ENCODE data around the gene PLEKHJ1.

Gene PLEKHJ1

DNA sequence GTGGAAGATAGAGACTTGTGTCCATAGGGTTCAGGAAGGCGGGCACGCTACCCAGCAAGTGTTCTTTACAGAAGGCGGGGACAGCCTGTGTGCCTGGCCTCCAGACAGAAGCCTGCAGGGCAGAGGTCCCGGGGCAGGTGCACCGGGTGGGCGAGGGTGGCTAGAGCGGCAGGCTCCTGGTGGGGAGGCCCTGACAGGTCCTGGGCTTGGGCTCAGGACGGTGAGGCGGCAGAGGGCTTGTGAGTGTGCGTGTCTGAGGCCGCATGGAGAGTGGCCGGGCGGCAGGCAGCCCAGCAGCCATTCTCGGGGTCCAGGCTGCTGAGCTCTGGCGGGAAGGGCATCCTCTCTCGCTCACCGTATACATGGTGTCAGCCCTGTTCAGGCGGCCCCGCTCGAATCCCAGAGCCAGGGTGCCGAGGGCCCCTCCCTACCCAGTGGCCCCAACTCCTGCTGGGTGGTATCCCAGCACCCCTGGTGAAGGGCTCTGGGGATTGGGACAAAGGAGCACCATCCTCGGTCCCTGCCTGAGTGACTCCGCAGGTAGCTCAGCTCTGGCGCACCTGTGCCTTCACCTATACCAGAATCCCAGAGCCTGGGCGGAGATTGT lies 10.0 kb upstream of the PLEKHJ1 start:
- FAIRE-seq (no peak), DNase-seq (ENCODE audit: insufficient read length) (no peak)
- TF ChIP-seq POLR2A (IDR thresholded peaks at IDR 0.05; ENCODE audit: low read depth, low read length) (peak; percentile 13; the same call in 1 of the 2 replicates), TAF1 (IDR thresholded peaks at IDR 0.05; ENCODE audit: borderline replicate concordance, low read depth, low read length) (no peak)

DNA sequence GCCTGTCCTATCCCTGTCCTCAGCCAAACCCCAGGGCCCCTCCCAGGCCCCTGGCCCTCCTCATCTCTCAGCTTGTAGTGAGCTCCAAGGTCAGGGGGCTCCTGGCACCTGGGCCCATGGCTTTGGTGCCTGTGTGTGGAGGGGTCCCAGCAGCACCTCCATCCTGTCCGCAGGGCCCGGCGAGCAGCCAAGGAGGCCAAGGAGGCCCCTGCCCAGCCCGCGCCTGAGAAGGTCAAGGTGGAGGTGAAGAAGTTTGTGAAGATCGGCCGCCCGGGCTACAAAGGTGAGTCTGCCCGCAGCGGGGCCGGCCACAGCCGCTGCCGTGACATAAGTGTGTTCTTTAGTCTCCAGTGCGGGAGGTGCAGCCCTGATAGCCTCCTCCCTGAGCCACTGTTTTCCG lies 9.1 kb upstream of the PLEKHJ1 start:
- FAIRE-seq (no peak), DNase-seq (ENCODE audit: insufficient read length) (no peak)
- TF ChIP-seq POLR2AphosphoS5 (IDR thresholded peaks at IDR 0.05; ENCODE audit: low read depth, low read length) (no peak), POLR2A (IDR thresholded peaks at IDR 0.05; ENCODE audit: low read depth, low read length) (no peak), TAF1 (IDR thresholded peaks at IDR 0.05; ENCODE audit: borderline replicate concordance, low read depth, low read length) (no peak)

DNA sequence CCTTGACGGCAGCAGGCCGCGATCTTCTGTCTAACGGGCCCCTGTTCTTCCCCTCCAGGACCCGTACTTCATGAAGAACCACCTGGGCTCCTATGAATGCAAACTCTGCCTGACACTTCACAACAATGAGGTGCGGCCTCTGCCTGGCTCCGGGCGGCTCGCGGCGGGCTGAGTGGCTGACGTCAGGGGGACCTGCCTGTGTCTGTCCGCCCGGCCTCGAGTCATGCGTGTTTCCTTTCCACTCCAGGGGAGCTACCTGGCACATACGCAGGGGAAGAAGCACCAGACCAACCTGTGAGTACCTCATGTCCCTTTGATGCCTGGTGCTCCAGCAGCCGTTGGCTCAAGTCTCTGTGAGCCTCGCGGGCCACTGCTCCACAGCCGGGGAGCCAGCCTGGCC lies 8.4 kb upstream of the PLEKHJ1 start:
- no peak for DNase-seq (ENCODE audit: insufficient read length)
- TF ChIP-seq TAF1 (IDR thresholded peaks at IDR 0.05; ENCODE audit: borderline replicate concordance, low read depth, low read length) (no peak), POLR2A (IDR thresholded peaks at IDR 0.05; ENCODE audit: low read depth, low read length) (no peak), POLR2AphosphoS5 (IDR thresholded peaks at IDR 0.05; ENCODE audit: low read depth, low read length) (no peak)
- FAIRE-seq: no peak

DNA sequence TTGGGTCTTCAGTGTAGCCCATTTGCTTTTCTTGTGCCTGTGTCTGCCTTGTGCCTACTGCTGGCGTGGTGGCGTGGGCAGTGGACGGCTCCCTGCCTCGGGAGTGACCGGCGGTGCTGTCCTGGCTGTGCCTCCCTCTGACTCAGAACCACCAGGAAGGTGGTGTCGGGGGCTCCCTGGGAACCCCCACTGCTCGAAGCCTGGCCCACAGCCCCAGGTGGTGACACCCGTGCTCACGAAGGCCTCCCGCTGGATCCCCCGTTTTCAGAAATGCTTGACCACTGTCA lies 7.9 kb upstream of the PLEKHJ1 start:
- no peak for DNase-seq (ENCODE audit: insufficient read length)
- TF ChIP-seq TAF1 (IDR thresholded peaks at IDR 0.05; ENCODE audit: borderline replicate concordance, low read depth, low read length): no peak
- TF ChIP-seq POLR2A (IDR thresholded peaks at IDR 0.05; ENCODE audit: low read depth, low read length): no peak
- no peak for TF ChIP-seq POLR2AphosphoS5 (IDR thresholded peaks at IDR 0.05; ENCODE audit: low read depth, low read length)
- FAIRE-seq: no peak

DNA sequence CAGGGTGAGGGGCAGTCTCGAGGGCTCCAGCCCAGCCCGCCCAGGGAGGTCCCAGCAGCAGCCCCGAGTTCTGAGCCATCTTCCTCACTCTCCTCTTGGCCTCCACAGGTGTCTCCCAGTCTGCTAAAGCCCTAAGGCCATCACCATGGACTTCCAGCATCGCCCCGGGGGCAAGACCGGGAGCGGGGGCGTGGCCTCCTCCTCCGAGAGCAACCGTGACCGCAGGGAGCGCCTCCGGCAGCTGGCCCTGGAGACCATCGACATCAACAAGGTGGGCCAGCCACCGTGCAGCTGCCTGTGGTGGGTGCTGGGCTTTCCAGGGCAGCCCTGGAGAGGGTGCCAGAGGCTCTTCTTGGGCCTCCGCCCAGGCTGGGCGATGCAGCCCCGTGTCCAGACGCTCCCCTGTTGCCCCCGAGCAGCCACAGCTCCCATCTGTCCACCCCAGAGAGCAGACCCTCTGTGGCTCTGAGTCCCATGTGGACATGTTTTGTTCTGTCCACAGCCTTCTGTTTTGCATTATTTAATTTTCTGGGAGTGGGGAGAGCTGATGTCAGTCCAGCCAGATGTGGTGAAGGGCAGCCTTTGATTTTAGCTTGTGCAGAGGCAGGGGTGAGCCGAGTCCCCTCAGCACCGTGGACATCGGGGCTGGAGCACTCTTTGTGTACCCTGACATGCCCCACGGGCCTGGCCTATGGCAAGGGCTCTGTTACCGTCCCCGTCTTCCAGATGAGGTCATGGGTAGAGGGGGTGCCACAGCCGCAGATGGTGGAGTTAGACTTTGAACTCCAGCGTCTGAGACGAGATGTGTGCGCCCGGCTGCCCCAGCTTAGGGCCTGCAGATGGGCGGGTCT lies 7.4 kb upstream of the PLEKHJ1 start:
- FAIRE-seq (no peak), DNase-seq (ENCODE audit: insufficient read length) (no peak)
- TF ChIP-seq TAF1 (IDR thresholded peaks at IDR 0.05; ENCODE audit: borderline replicate concordance, low read depth, low read length) (no peak), POLR2A (IDR thresholded peaks at IDR 0.05; ENCODE audit: low read depth, low read length) (no peak), POLR2AphosphoS5 (IDR thresholded peaks at IDR 0.05; ENCODE audit: low read depth, low read length) (no peak)

DNA sequence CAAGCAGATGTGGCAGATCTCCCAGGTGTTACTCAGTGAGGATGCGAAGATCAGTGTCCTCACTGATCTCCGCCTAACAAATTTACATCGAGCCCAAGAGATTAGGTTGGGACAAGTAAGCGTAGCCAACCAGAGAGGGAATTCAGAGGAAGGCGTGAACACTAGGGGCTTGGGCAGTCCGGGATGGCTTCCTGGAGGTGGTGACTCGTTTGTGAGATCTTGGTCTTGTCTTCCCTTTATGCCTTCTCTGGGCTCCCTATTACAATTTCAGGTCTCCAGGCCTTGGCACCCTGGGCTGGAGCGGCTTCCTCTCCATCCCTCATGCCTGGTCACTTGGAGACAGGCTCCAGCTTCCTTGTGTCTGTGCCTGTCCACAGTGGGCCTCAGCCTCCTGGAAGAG lies 6.7 kb upstream of the PLEKHJ1 start:
- no peak for DNase-seq (ENCODE audit: insufficient read length)
- FAIRE-seq: no peak
- TF ChIP-seq POLR2A (IDR thresholded peaks at IDR 0.05; ENCODE audit: low read depth, low read length) (no peak), TAF1 (IDR thresholded peaks at IDR 0.05; ENCODE audit: borderline replicate concordance, low read depth, low read length) (no peak), POLR2AphosphoS5 (IDR thresholded peaks at IDR 0.05; ENCODE audit: low read depth, low read length) (no peak; the same call in 1 of the 2 replicates)

DNA sequence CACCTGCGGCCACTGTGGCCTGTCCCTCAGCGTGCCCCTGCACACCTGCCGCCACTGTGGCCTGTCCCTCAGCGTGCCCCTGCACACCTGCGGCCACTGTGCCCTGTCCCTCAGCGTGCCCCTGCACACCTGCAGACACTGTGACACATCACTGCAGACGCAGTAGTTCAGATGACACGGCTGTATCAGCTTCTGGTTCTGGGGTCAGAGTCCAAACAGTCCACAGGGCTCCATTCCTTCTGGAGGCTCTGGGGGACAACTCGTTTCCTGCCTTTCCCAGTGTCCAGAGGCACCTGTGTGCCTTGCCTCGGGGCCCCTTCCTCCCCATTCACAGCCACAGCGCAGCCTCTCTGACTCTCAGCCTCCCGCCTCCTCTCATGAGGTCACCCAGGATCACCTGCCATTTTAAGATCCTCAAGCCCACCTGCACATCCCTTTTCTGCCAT lies 6.0 kb upstream of the PLEKHJ1 start:
- 0 out of 2 replicates have a peak, but pooled peaks have one; percentile 28 for TF ChIP-seq POLR2AphosphoS5 (IDR thresholded peaks at IDR 0.05; ENCODE audit: low read depth, low read length)
- TF ChIP-seq TAF1 (IDR thresholded peaks at IDR 0.05; ENCODE audit: borderline replicate concordance, low read depth, low read length): no peak
- no peak for FAIRE-seq

DNA sequence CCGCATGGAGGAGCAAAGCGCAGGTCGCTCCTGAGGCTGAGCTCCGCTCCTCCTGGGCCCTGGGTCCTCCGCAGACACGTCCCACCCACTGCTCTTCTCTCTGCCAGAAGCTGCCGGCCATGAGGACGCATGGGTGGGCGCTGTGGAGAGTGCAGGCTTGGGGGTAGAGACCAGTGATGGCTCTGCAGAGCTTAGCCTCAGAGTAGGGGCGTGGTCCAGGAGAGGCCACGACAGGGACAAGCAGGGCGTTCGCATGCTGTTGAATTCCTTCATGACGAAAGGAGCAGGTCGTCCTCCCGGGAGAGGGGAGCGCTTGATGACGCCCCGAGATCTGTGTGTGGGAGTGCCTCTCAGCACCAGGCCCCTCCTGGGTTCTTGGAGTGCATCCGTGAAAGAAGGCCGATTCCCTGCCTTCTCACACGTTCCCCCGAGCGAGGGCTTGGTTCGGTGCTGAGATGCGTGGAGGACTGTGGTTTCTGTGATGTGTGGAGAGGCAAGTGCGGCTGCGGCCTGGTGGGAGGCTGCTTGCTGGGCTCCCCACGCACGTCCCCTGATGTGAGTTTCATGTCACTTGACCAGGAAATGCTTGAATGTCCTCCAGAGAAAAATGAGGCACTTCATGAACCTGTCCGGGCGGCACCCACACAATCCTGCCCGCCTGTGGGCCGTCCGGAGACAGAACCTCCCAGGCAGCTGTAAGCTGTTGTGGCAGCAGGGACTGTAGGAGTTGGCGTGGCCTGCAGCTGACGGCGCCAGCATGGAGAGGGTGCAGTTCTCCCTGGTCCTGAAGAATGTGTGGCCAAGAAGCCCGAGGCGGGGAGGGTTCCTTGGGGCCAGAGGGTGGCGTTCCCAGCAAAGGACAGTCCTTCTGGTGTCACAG lies 5.0 kb upstream of the PLEKHJ1 start:
- no peak for TF ChIP-seq TAF1 (IDR thresholded peaks at IDR 0.05; ENCODE audit: borderline replicate concordance, low read depth, low read length)
- TF ChIP-seq POLR2AphosphoS5 (IDR thresholded peaks at IDR 0.05; ENCODE audit: low read depth, low read length): no peak
- DNase-seq (ENCODE audit: insufficient read length): no peak
- FAIRE-seq: no peak

More for the DNA sequence above, 6.0 kb upstream of the PLEKHJ1 start:
- no peak for DNase-seq (ENCODE audit: insufficient read length)

DNA sequence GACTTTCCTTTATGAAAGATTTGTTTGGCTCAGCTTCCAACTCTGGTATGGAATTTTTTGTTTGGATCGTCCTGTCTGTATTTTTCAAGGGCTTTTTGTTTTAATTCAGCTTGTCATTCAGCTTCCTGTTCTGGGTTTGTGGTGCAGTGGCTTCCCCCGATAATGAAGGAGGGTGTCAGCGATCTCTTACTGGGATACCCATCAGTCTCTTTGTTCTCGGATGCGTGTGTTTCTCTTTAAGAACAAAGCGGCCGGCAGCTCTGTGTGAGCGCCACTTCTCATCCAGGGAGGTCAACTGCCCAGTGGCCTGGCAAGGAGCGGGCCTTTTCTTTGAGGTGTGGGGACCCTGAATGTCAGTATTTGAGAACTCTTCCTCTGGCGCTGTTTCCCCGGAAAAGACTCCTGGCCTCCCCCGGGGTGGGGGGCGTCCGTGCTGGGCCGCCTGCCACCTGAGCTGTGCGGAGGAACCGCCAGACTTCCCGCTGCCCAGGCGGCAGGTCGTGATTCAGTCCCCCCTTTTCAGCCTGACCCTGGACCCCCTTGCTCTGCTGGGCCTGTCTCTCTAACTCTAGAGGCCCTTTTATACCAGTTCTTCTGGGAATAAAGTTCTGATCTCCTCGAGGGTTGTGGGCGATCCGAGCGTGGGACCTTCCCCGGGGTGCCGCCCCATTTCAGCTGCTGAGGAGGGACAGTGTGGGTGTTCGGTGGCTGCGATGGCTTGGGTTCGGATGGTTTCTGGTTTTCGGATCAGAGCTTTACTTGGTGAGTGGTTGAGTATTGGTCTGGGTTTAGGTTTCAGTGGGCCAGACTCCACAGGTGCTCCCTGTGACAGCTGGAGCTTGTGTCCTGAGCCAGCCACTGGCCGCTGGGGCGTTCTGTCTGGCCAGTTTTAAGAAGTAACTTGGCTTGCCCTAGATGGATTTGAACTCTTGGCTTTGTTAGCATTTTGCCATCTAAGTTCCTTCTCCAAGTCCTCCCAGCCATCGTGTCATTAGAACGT lies 3.9 kb upstream of the PLEKHJ1 start:
- FAIRE-seq: no peak
- DNase-seq (ENCODE audit: insufficient read length): no peak
- no peak for TF ChIP-seq POLR2A (IDR thresholded peaks at IDR 0.05; ENCODE audit: low read depth, low read length)
- TF ChIP-seq TAF1 (IDR thresholded peaks at IDR 0.05; ENCODE audit: borderline replicate concordance, low read depth, low read length): no peak
- TF ChIP-seq POLR2AphosphoS5 (IDR thresholded peaks at IDR 0.05; ENCODE audit: low read depth, low read length): no peak

DNA sequence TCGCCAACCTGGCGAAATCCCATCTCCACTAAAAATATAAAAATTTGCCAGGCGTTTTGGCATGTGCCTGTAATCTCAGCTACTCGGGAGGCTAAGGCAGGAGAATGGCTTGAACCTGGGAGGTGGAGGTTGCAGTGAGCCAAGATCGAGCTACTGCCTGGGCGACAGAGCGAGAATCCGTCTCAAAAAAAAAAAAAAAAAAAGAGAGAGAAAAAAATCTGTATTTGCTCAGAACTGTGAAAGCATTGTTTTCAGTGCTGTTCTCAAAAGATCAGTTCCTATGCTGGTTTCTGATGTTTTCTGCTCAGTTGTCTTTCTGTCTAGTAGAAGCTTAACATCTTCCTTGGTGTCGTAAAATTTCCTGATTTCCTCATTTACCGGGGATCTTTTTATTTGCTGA lies 3.0 kb upstream of the PLEKHJ1 start:
- no peak for TF ChIP-seq POLR2A (IDR thresholded peaks at IDR 0.05; ENCODE audit: low read depth, low read length)
- no peak for TF ChIP-seq TAF1 (IDR thresholded peaks at IDR 0.05; ENCODE audit: borderline replicate concordance, low read depth, low read length)
- TF ChIP-seq POLR2AphosphoS5 (IDR thresholded peaks at IDR 0.05; ENCODE audit: low read depth, low read length): no peak
- no peak for DNase-seq (ENCODE audit: insufficient read length)
- no peak for FAIRE-seq

DNA sequence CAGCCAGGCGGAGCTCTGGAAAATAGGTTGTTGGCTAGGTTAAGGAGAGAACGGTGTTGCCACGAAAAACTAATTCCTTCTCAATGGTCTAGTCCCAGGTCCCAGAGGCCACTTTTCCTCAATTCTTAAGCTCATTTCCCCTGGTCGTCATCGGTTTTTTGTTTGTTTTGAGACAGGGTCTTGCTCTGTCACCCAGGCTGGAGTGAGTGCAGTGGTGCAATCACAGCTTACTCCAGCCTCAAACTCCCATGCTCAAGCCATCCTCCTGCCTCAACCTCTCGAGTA lies 1.7 kb upstream of the PLEKHJ1 start:
- DNase-seq (ENCODE audit: insufficient read length) (no peak), FAIRE-seq (no peak)
- no peak for TF ChIP-seq TAF1 (IDR thresholded peaks at IDR 0.05; ENCODE audit: borderline replicate concordance, low read depth, low read length)
- no peak for TF ChIP-seq POLR2AphosphoS5 (IDR thresholded peaks at IDR 0.05; ENCODE audit: low read depth, low read length)
- no peak for TF ChIP-seq POLR2A (IDR thresholded peaks at IDR 0.05; ENCODE audit: low read depth, low read length)
